GM18861 (cell line): ENCODE data around the gene VPS37B.

Experiments used
- ATAC-seq: cut with Tn5 transposase; IDR thresholded peaks from one replicate; pipeline ENCODE4 v1.9.1; 2021; ENCODE audit not compliant: unreplicated experiment

Gene VPS37B

GRCh38 chr12:122820138-122820537 lies 75.8 kb downstream of the VPS37B start:
- ATAC-seq, result no peak

DNA sequence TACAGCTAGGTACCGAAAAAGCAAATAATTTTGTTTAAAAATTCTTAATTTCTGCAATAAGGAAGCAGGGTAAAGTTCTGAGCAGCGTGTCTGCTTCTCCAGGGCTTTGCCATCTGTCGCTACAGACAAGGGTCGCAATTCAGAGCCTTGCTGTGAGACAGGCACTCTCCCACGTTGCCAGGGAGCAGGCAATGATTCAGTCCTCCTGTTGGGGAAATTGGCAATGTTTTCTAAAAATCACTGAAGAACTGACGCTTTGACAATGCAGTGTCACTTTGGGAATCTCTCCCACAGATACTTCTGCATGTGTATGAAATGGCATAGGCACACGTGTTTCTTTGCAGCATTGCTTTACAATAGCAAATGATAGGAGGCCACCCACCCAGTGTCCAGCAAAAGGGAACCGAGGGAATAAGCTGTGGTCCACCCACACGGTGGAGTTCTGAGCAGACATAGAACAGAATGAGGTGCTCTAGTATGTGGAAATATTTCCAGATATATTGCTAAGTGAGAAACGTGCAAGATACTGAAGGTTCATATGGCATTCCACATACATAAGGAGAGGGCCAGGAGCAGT lies 76.6 kb downstream of the VPS37B start:
- no peak for ATAC-seq
